Stimulated activated CD4-positive, alpha-beta T cell treated with anti-CD3 and anti-CD28 coated beads, Interleukin-4, amount 100 ng/mL, for 4 hours (primary cell): ENCODE data around the gene MEGF11.

ENCODE experiments used
- DNase-seq, 2 experiments: peaks; one replicate each; pipeline ENCODE4 v3.0.0-alpha.2; 2020

MEGF11 gene

DNA sequence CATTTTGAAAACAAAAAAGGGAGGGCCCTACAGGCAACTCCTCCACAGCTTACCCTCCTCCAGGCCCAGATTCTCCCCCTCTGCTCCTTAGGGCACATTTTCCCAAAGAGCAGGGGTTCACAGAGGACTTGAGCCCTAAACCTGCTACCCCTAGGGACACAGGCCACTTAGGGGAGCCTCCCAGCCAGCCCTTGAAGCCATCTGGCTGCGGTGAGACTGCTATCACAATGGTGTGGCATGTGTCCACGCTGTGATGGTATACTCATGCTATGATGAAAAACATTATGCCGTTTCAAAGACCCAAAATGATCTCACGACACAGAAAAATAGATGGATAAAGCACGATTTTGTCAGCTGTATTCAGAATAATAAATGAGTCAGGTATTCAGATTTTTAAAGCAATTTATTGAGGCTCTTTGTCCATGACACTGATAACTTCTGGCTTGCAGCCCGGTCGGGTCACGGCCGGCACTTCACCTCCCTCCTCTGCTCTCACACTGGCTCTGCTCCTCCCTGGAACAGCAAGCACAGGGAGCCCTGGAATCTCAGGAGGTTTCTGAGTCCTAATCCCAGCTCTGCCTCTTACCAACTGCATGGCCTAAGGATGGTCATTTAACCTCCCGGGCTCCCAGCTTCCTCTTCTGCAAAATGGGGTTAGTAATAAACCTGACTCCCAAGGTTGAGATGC lies 115.3 kb downstream of the MEGF11 start:
- DNase-seq, result no peak

DNA sequence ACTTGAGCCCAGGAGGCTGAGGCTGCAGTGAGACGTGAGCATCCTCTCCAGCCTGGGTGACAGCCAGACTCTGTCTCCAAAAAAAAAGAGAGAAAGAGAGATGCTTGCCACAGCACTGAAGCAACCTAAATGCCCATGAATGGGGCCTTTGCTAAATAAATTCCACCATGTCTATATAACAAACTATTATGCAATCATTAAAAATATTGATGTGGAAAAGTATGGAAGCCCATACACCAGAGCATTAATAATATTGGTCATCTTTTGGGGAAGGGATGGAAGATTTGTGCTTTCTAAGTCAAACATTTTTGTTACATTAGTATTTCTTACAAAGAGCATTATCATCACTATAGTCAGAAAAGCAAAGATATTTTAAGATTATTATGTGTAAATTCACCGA lies 116.6 kb downstream of the MEGF11 start:
- DNase-seq, result no peak

DNA sequence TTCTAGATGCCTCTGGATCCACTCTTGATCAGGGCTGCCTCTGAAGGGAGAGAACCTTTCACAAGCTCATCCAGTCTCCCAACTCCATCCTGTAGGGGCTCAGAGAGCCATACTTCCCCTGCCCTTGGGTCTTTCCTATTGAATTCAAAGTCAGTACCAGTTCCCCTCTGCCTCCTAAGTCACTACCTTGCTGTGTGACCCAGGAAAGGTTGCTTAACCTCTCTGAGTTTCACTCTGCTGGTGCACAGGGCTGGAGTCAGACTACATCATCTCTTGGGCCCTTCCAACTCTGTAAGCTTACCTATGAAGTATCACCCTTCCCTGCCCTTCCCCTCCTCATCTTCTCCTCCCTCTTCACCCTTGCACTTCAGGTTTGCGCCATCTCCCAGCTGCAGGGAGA lies 117.9 kb downstream of the MEGF11 start:
- no peak for DNase-seq

DNA sequence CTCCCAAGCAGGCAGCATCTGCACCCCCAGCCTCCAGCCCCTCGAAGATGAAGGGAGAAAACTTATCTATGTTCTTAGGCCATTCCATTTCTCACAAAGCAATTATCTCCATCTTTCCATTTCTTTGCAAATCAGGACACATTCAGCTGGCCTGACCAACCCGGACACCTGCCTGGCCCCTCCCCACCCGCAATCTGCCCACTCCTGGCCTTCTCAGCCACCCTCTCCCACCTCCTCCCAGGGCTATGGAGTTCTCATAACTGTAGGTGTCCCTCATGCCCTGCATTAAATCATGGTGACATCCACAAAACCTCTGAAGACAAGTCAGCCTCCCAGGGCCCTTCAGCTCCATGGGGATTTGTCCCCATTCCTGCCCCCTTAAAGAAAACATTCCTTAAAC lies 119.3 kb downstream of the MEGF11 start:
- no peak for DNase-seq

DNA sequence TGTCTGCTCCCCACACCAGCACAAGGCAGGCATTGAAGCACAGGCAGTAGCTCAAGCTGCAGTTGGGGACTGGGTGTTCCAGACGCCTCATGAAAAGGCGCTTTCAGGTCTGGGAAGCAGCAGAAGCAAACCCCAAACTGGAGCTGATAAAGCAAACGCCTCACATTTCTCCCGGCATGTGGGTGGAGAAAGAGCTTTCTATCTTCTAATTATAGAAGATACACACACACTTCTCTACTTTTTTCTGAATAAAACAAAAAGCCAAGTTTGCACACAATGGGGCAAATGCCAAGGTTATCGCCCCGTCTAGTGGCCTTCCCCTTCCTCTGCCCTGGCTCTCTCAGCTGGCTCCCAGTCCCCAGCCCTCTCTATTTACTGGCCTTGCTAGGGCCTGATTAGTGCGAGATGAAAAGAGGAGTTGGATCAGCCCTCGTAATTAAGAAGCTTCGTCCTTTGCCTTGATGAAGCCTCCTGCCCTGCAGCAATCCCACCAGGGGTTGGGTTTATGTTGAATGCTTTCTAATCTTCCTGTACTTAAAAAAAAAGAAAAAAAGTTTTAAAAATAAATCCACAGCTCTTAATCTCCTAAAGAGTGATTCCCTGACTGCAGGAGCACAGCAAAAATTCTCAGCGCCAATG lies 120.2 kb downstream of the MEGF11 start:
- DNase-seq, result no peak

DNA sequence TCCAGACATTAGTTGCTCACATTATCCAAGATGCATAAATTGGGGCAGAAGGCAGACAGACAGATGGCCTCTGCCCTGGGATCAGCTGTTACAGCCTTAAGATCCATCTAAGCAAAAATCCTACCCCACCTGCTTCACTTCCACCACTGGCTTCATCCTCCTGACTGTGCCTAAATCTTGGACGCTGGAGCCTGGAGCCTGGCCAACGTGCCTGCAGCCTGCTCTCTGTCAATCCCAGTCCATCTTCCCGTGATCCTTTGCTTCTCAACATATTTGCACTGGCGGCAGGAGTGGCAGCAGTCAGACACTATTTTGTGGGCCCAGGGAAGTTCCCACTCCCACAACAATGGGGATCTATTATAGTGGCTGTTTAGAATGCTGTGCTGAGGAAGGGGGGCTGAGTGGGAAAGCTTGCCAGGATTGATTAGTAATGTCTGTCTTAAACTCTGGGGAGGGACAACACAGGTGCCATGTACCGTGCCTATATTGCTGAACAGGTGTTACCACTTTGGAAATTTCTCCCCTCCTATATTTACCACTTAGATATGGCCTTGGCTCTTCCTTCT lies 121.2 kb downstream of the MEGF11 start:
- DNase-seq, result no peak

DNA sequence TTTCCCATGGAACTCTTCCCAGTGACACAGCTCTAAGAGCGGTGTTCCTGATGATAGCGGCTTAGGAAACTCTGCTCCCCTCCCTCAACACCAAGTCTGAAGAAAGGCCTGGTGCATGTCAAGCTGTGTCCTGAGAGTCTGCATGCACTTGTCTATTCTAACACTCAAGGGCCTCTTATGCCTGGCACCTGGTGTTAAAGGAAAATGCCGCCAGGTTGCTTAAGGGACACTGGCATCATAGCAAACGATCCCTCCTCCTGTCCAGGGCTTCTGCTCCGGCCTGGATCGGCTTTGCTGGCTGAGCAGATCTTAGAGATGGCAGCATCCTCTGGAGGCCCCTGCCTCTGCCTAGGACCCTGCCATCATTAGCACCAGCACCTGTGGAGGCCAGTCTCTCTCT lies 121.7 kb downstream of the MEGF11 start:
- DNase-seq, result no peak

DNA sequence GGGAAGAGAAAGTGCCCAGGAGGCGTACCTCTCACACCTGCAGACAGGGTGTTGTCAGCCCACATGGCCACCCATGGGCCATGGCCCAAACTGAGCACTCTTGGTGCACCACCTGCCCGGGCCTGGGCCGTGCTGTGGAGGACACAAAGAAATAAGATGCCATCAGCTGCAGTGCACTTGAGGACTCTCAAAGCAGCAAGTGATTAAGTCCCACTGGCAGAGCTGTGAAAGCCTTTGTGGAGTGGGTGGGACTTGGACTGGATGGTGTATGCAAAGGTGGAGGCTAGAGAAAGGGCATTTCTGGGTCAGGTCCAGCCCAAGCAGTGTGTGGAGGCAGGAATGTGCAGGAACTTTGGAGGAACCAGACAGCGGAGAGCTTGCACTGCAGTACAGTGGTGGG lies 122.3 kb downstream of the MEGF11 start:
- DNase-seq, result no peak

DNA sequence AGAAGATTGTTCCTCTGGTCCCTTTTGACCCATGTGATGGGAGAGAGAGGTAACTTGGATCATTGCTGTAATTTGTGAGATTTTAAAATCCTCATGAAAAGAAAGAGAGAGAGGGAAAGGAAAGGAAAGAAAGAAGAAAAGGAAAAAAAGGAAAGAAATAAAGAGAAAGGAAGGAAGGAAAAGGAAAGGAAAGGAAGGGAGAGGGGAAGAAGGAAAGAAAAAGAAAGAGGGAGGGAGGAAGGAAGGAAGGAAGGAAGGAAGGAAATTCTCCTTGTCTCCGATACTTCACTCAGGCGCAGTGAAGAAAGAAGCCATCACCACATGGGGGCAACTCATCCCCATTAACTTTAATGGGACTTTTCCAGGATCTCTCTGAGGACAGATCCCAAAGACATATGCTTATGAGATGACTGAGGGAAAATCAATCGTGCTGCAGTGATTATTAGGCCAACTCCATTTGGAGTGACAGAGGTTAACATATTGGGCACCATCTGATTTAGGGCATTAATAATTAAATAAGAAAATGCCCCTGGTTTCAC lies 123.0 kb downstream of the MEGF11 start:
- DNase-seq, result no peak

DNA sequence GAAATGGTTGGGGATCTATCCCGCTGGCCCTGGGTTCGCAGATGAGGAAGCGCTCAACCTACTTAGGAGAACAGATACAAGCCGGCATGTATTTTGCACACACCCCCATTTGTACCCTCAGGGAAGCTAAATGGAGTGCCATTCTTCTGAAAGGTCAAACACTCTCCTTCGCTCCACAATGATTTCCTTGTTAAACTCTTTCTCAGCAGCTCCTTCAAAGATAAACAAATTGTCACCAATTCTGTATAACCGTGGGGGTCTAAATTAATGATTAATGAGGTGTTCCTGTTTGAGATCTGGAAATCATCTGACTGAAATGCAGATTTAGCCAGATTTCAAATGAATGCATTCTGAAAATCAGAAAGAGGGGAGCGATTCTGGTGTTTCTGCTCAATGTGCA lies 124.0 kb downstream of the MEGF11 start:
- no peak for DNase-seq

DNA sequence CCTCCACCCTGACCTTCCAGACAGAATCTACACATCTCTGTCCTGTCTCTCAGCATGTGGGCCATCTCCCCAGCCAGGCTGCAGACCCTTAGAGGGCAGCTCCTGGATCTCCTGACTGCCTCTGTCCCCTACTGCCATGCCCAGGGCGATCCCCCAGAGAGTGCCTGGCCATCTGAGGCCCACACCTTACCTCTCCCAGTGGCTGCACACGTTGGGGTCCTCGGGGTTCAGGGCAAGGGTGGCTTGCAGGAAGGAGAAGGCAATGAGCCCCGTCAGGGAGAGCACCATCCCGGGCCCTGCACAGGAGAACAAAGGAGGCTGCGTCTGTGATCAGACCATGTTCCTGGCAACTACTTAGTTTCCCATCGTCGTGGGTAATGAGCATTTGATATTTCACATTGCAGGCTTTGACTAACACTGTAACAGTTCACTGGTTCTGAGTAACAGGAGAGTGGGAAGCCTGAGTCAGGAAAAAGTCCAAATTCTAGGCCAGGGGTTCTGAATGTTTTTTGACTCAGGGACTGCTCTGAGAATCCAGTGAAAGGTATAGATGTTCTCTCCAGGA lies 125.4 kb downstream of the MEGF11 start:
- DNase-seq, result no peak

DNA sequence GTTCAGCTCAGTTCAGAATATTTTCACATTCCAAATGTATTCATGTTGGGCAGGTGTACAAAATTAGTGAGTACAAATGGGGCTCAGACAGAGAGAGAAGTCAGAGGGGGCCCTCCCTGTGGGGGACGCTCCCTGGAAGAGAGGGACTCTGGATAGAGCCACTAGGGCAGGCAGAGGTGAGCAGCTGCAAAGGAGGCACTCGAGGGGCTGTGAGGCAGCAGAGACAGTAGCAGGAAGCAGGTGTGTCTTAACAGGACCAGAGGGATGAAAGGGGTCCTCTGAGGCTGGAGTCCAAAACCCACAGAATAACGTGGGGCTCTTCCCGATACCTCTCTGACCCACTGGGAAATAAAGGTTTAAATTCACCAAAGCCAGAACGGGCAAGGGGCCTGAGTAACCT lies 127.1 kb downstream of the MEGF11 start:
- no peak for DNase-seq

DNA sequence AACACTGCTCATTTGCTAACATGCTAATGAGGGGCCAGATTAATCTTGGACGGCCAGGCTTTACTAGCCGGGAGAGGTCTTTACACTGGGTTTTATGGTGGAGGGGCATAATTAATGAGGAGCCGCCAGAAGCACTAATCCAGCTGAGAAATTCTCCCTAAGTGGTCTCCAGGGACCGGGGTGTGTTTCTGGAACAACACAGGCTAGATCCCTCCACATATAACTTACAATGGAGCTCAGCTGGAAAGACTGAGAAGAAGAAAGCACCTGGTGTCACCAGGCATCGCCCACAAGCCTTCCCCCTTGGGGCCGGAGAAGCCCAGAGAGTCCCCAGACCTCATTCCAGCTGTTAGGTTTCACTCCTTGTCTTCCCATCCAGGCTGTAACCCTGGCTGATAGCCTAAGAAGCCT lies 127.5 kb downstream of the MEGF11 start:
- DNase-seq, result no peak

DNA sequence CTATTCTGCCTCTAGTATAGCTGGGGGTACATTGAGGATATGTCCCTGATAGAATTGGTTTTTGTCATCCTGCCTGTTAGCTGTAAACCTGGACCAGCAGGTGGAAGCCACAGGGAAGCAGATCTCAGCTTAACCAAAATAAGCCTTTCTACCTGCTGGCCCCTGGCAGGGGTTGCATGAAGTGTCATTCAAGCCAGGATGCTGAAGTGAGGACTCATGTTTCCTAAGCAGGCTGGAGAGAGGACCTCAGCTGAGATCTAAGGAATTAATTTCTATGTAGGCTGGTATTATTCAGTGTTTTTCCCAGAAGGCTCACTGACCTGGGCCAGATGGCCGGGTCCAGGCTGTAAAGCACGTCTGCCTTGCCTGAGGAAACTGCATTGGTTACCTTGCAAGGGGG lies 128.9 kb downstream of the MEGF11 start:
- no peak for DNase-seq

DNA sequence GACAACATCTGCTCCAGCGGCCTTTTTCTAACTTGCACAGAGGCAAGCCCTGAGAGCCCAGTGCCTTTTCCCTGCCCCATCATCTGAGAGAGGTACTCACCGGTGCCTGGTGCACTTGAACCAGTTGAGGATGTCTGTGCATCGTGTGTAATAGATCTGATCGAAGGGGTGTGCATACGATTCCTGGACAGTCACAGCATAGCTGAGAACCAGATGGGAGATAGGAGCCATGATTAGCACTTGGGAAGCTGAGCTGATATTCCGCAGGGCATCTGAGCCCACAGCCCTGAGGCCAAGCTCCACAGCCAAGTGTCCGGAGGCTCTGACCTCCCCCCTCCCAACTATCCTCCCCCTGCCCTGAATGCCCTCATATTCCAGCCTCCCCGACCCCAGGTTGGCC lies 129.8 kb downstream of the MEGF11 start:
- no peak for DNase-seq

DNA sequence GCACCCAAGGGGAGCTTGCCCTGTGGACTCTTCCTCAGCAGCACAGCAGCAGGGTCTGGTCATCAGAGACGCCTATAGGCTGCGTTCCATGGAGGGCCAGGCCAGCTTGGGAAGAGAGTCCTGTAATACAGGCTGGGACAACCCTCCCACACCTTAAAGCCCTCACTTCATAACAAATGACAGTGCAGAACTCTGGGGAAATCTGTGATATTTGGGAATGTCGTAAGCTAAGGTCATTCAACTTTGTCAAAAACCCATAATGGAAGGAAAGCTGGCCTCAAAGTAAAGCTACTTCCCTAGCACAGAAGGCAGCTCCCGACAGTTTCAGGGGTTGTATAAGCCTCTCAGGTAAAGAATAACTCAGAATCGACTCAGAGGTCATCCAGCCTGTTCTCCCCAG lies 133.1 kb downstream of the MEGF11 start:
- DNase-seq, result no peak

DNA sequence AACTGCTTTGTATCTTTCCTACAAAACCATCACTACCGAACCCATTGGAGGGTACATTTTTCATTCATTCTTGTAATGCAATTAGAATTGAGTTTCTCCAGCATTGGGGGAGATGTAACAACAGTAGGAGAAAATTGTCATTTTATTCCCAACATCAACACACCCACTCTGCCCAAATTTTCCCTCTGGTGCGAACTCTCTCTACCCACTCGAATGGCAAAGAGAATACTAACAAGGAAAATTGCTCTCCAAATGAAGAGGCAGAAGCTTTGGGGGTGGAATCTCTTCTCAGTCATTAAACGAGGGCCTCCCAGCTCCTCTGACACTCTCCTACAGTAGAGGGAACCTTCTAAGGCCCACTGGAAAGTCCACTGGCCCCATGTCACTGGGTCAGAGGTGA lies 135.7 kb downstream of the MEGF11 start:
- DNase-seq, result no peak

DNA sequence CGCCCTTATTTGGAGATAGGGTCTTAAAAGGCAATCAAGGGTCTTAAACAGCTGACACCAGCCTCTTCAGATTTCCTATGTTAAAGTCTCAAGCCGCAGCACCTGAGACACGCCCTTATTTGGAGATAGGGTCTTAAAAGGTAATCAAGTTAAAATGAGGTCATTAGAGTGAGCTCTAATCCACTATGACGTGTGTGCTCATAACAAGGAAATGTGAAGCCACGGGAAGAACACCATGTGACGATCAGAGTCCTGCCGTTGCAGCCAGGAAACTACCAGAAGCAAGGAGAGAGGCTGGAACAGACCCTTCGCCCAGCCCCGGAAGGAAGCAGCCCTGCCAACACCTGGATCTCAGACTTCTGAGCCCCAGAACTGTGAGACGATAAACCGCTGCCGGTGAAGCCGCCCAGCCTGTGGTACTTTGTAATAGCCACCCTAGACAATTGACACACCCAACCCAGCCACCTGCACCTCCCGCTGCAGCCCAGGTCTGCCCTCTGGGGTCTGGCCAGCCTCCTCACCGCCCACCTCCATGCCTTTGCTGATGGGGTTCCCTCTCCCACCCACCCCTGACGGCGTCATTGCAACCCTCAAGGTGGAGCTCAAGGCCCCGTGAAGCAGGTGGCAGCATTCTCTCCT lies 137.9 kb downstream of the MEGF11 start:
- DNase-seq, result peak in 1 of 2 experiments; percentile 3

DNA sequence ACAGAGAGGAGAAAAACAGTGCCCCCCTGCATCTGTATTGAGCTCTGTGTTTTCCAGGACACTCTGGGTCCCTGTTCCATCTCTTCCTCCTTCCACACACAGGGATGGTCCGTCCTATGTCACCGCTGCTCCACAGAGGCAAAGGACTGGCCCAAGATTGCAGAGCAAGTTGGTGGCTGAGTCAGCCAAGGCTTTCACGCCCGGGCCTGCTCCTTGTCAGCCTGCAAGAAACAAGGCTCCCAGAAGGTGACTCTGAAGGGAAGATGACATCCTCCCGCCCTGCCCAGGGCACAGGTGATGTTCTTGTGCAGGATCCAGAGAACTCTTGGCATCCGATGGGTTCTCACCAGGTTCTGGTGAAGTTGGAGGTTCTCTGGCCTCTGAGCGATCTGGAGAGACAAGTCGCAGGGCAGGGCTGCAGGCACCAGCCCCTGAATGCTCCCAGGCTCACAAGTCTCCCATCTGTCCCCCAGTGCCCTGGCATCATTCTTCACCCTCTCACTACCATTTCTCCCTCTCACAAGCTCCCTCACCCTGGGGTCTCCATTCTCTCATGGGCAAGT lies 138.6 kb downstream of the MEGF11 start:
- DNase-seq, result no peak

DNA sequence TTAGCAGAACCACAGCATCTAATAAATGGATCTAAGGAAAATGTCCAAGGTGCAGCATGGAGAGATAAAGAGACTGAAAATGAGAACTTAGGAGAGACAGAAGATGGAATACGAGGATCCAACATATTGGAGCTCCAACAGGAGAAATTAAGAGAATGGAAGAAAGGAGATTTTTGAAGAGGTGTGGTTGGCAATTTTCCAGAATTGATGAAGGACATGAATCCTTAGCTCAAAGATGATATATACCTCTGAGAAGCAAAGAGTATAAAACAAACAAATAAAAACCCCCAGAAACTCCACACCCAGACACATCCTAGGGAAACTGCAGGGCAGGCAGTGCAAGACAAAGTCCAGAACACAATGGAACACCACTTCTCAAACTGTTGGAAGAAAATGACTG lies 141.2 kb downstream of the MEGF11 start:
- DNase-seq, result no peak

DNA sequence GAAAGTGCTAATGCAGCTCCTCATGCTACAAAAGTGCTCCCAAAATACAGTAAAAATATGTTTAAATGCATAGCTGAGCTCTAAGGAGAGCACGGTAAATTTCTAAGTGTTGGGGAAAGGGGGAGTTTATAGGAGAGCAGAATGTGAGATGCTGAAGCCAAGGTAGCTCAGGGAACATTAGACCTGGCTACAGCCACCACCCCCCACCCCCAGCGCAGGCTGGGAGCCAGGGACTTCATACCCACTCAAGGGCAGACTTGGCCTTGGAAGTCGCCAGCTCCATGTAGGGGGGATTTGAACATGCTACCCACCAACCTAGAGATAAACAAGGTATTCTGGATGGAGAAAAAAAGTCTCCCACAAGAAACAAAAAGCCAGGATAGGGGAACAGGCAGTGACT lies 142.2 kb downstream of the MEGF11 start:
- DNase-seq, result no peak

DNA sequence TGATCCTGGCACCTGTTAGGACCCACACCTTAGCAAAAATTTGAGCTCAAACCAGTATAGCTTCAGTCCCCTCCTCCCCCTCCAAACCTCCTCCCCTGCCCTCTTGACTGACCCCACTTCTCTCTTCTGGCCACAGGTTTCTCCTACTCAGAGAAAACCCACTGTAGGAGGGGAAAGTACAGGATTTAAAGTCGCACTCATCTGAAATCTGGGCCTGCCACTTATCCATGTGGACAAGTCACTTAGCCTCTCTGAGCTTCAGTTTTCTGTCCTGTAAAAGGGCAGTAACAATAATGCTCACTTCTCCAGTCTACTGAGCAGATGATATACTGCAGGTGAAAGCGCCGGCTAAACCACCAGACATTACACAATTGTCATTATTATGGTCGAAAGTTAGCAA lies 142.7 kb downstream of the MEGF11 start:
- DNase-seq, result no peak

DNA sequence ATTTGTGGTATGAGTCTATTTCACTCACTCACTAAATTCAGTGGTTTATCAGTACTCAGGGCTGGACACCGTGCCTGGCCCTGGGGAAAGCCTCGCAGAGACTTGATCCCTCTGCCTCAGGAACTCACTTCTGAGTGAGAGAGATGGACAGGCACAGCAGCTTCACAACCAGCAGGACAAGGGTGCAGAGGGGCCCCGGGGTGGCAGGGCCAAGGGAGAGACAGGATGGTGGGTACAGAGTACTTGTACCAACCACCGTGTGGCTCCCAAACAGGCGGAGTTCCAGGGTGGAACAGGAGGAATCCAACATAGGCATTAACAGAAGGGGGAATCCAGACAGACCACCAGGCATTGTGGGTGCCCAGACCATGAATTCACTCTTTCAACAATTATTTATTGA lies 143.7 kb downstream of the MEGF11 start:
- DNase-seq, result no peak
